ENCODE results near the gene RAD23A. TPM values are rescaled to one million over a fixed set of nuclear protein-coding genes. Genes with fewer than 3 reads are reported as not detected.
A peak's percentile ranks its signal among the peaks of the same experiment; 100 is the strongest.

The RAD23A gene
- total and polyA plus RNA-seq, 9 of the 15 experiments (the other 6 are each of a cell fraction or from before 2014, with no cell fraction given): 9.5 to 181 (median 101) TPM

DNA sequence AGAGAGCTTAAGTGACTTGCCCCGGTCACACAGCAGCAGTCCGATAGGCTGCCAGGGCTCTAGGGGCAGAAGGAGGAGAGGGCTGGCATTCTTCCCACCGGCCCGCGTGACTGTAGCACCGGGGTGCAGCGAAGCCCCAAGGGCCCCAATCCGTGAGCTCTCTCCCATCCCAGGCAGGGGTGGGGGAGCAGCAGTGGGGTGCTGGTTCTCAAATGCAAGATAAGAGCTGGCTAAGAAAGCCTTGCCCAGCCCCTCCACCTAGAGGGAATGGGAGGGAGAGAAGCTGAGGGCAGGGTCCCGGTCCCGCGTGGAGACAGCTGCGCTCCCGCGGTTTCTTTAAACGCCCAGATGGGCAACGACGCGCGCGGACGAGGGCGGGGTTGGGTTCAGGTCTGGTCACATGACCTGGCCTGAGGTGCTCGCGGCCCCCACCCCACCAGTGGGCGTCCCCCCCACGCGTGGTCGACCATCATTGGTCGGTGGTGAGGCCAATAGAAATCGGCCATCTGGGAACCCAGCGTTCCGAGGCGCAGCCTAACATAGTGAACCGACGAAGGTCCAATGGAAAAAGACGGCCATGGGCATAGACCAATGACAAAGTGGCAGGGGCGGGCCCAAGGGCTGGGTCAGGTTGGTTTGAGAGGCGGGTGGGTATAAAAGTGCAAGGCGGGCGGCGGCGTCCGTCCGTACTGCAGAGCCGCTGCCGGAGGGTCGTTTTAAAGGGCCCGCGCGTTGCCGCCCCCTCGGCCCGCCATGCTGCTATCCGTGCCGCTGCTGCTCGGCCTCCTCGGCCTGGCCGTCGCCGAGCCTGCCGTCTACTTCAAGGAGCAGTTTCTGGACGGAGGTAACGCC, 7.5 kb upstream of the RAD23A start, which contains the start of gene CALR (continued):
- TF ChIP-seq, protein P1, sequence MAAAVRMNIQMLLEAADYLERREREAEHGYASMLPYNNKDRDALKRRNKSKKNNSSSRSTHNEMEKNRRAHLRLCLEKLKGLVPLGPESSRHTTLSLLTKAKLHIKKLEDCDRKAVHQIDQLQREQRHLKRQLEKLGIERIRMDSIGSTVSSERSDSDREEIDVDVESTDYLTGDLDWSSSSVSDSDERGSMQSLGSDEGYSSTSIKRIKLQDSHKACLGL (CRISPR knock-in tag; IDR thresholded peaks at IDR 0.05; ENCODE audit: borderline replicate concordance, poor library complexity, severe bottlenecking): peak; percentile 67
- TF ChIP-seq ZFP1 (CRISPR knock-in tag; IDR thresholded peaks at IDR 0.05) (no peak), ZKSCAN3 (CRISPR knock-in tag; IDR thresholded peaks at IDR 0.05) (no peak), ZNF347 (CRISPR knock-in tag; IDR thresholded peaks at IDR 0.05; ENCODE audit: low read depth) (no peak), MBD2 (IDR thresholded peaks at IDR 0.05; ENCODE audit: borderline replicate concordance, low read depth) (peak; percentile 99), FOXK2 (conservative IDR thresholded peaks at IDR 0.05 in 1 of 2, IDR thresholded peaks at IDR 0.05 in 1 of 2; ENCODE audit: low read depth in 2 of 2) (peak in 1 of 2 experiments; percentile 78; a peak in 2 of 4 replicates), ZNF282 (CRISPR knock-in tag; IDR thresholded peaks at IDR 0.05) (no peak; the same call in 1 of the 2 replicates), ZNF140 (CRISPR knock-in tag; IDR thresholded peaks at IDR 0.05) (no peak), ADNP (tag; IDR thresholded peaks at IDR 0.05) (no peak), EGR1 (conservative IDR thresholded peaks at IDR 0.05) (peak; percentile 82), SIRT6 (IDR thresholded peaks at IDR 0.05; ENCODE audit: low read depth, low read length) (no peak), LEF1 (IDR thresholded peaks at IDR 0.05) (peak; percentile 75)
- TF ChIP-seq, protein P2, sequence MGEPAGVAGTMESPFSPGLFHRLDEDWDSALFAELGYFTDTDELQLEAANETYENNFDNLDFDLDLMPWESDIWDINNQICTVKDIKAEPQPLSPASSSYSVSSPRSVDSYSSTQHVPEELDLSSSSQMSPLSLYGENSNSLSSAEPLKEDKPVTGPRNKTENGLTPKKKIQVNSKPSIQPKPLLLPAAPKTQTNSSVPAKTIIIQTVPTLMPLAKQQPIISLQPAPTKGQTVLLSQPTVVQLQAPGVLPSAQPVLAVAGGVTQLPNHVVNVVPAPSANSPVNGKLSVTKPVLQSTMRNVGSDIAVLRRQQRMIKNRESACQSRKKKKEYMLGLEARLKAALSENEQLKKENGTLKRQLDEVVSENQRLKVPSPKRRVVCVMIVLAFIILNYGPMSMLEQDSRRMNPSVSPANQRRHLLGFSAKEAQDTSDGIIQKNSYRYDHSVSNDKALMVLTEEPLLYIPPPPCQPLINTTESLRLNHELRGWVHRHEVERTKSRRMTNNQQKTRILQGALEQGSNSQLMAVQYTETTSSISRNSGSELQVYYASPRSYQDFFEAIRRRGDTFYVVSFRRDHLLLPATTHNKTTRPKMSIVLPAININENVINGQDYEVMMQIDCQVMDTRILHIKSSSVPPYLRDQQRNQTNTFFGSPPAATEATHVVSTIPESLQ (CRISPR knock-in tag; IDR thresholded peaks at IDR 0.05): 0 out of 2 replicates have a peak, but pooled peaks have one; percentile 22
- TF ChIP-seq, protein P3, sequence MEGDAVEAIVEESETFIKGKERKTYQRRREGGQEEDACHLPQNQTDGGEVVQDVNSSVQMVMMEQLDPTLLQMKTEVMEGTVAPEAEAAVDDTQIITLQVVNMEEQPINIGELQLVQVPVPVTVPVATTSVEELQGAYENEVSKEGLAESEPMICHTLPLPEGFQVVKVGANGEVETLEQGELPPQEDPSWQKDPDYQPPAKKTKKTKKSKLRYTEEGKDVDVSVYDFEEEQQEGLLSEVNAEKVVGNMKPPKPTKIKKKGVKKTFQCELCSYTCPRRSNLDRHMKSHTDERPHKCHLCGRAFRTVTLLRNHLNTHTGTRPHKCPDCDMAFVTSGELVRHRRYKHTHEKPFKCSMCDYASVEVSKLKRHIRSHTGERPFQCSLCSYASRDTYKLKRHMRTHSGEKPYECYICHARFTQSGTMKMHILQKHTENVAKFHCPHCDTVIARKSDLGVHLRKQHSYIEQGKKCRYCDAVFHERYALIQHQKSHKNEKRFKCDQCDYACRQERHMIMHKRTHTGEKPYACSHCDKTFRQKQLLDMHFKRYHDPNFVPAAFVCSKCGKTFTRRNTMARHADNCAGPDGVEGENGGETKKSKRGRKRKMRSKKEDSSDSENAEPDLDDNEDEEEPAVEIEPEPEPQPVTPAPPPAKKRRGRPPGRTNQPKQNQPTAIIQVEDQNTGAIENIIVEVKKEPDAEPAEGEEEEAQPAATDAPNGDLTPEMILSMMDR (IDR thresholded peaks at IDR 0.05 in 2 of 3, conservative IDR thresholded peaks at IDR 0.05 in 1 of 3; ENCODE audit: insufficient read depth in 2 of 3, low read depth in 1 of 3, low read length in 3 of 3): no peak
- TF ChIP-seq, protein P4, sequence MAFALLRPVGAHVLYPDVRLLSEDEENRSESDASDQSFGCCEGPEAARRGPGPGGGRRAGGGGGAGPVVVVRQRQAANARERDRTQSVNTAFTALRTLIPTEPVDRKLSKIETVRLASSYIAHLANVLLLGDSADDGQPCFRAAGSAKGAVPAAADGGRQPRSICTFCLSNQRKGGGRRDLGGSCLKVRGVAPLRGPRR (CRISPR knock-in tag; IDR thresholded peaks at IDR 0.05): no peak
- TF ChIP-seq, protein P5, sequence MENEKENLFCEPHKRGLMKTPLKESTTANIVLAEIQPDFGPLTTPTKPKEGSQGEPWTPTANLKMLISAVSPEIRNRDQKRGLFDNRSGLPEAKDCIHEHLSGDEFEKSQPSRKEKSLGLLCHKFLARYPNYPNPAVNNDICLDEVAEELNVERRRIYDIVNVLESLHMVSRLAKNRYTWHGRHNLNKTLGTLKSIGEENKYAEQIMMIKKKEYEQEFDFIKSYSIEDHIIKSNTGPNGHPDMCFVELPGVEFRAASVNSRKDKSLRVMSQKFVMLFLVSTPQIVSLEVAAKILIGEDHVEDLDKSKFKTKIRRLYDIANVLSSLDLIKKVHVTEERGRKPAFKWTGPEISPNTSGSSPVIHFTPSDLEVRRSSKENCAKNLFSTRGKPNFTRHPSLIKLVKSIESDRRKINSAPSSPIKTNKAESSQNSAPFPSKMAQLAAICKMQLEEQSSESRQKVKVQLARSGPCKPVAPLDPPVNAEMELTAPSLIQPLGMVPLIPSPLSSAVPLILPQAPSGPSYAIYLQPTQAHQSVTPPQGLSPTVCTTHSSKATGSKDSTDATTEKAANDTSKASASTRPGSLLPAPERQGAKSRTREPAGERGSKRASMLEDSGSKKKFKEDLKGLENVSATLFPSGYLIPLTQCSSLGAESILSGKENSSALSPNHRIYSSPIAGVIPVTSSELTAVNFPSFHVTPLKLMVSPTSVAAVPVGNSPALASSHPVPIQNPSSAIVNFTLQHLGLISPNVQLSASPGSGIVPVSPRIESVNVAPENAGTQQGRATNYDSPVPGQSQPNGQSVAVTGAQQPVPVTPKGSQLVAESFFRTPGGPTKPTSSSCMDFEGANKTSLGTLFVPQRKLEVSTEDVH (IDR thresholded peaks at IDR 0.05; ENCODE audit: low read depth, partially characterized antibody): peak; percentile 69
- TF ChIP-seq, protein P6, sequence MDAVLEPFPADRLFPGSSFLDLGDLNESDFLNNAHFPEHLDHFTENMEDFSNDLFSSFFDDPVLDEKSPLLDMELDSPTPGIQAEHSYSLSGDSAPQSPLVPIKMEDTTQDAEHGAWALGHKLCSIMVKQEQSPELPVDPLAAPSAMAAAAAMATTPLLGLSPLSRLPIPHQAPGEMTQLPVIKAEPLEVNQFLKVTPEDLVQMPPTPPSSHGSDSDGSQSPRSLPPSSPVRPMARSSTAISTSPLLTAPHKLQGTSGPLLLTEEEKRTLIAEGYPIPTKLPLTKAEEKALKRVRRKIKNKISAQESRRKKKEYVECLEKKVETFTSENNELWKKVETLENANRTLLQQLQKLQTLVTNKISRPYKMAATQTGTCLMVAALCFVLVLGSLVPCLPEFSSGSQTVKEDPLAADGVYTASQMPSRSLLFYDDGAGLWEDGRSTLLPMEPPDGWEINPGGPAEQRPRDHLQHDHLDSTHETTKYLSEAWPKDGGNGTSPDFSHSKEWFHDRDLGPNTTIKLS (IDR thresholded peaks at IDR 0.05; ENCODE audit: borderline replicate concordance, low read depth): no peak

Data from K562 (cell line).